SKM-1 treated with dmso at 0.1 percent for 144 hours (cell line): ENCODE measurements around the gene ANKRD33B.
"Not testable (repeated sequence)": the region's sequence is repeated elsewhere in the genome, so short reads cannot be mapped to it uniquely, and the experiment has no call there.

Experiments used
- DNase-seq: peaks from one replicate; lab custom pipeline; 2025; ENCODE audit not compliant: unreplicated experiment; lab: John Stamatoyannopoulos, UW

The ANKRD33B gene

DNA sequence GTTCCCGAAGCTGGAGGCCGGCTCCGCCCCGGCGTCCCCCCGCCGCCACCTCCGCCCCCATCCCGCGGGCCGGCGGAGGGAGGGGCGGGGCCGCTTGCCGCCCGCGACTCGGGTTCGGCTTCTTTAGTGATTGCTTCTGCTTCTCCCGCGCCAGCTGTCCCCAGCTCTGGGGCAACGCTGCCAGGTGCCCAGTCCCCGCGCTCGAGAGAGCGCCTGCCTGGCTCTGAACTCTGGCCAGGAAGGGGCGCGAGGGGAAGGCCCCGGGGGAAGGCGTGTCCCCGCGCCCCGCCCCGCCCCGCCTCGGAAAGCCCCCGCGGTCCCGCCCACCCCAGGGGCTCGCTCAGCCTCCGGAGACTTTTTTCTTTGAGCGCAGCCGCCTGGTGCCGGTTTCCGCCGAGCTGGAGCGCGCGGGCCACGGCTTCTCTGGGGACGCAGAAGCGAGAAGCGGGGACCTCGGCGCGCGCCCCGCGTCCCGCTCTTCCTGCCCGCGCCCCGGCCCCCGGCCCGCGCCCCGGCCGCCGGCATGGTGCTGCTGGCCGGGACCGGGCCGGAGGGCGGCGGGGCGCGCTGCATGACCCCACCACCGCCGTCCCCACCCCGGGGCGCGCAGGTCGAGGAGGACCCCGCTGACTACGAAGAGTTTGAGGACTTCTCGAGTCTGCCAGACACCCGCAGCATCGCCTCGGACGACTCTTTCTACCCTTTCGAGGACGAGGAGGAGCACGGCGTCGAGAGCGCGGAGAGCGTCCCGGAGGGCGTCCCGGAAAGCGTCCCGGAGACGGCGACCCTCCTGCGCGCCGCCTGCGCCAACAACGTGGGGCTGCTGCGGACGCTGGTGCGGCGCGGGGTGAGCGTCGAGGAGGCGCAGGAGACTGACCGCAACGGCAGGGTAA lies at the start of gene ANKRD33B:
TSS of gene ANKRD33B (plus strand) at position 126 of the 893 bp plus-strand sequence. CDS start at position 524, 398 bp downstream.
- DNase-seq, result peak; percentile 72

DNA sequence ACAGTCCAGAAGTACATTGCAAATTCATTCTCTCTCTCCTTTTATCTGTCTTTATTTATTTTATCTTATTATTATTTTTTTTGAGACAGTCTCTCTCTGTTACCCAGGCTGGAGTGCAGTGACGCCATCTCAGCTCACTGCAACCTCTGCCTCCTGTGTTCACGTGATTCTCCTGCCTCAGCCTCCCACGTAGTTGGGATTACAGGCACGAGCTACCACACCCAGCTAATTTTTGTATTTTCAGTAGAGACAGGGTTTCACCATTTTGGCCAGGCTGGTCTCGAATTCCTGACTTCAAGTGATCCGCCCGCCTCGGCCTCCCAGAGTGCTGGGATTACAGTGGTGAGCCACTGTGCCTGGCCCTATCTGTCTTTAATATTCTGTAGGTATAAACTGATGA lies 49.3 kb upstream of the ANKRD33B start:
- not testable (repeated sequence) for DNase-seq

DNA sequence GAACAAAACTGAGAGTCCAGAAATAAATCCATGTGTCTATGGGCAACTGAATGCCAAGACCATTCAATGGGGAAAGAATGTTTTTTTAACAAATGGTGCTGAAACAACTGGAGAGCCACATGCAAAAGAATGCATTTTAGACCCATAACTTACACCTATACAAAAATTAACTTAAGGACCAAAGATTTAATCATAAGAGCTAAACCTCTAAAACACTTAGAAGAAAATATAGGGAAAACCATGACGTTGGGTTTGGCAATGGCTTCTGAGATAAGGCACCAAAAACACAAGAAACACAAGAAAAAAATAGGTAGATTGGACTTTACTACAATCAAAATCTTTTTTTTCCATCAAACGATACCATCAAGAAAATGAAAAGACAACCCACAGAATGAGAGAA lies 48.4 kb upstream of the ANKRD33B start:
- DNase-seq, result no peak

DNA sequence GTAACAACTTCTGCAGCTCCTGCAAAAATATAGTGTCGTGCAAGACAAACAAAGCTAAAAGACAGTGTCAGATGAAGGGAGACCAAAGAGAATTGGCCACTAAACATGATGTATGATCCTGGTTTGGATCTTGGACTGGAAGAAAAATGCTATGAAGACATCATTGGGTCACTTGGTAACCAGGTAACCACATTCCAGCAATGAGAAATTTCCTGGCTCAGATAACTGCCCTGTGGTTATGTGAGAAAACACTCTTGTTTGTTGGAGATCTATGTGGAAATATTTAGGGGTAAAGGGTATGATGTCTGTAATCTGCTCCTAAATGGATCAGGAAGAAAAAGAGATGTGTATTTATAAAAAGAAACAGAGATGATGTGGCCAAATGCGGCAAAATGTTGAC lies 45.5 kb upstream of the ANKRD33B start:
- no peak for DNase-seq

DNA sequence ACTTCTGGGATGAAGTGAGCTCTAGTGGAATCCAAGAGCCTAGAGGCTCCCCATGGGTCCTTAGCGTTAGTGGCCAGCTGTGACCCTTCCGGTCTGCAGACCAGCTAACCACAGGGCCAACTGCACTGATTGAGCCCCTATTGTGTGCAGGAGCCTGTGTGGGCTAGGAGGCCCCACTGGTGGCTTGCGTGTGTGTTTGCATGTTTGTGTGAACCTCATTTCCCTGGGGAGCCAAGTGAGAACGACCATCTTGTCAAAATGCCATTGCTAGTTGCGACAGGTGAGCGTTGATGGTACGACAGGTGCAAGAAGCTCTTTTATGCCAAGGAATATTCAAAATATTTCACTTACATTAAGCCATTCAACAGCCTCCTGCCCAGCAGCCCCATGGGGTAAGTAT lies 44.1 kb upstream of the ANKRD33B start:
- no peak for DNase-seq

DNA sequence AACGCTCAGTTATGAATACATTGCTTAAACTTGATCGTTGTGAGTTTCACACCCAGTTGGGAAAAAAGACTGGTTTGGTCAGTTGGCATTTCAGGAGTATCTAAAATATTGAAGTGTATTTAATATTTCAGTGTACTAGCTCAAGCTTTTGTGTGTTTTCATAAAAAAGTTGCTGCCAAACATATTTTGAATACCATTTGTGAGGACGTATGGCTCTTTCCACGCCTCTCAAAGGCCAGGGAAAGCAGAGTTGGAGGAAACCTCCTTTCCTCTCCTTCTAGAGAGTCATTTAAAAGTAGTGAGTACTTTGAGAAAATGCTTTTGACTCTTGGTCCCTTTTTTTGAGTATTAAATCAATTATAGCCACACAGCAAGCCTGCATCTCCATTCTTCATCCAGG lies 43.2 kb upstream of the ANKRD33B start:
- no peak for DNase-seq

DNA sequence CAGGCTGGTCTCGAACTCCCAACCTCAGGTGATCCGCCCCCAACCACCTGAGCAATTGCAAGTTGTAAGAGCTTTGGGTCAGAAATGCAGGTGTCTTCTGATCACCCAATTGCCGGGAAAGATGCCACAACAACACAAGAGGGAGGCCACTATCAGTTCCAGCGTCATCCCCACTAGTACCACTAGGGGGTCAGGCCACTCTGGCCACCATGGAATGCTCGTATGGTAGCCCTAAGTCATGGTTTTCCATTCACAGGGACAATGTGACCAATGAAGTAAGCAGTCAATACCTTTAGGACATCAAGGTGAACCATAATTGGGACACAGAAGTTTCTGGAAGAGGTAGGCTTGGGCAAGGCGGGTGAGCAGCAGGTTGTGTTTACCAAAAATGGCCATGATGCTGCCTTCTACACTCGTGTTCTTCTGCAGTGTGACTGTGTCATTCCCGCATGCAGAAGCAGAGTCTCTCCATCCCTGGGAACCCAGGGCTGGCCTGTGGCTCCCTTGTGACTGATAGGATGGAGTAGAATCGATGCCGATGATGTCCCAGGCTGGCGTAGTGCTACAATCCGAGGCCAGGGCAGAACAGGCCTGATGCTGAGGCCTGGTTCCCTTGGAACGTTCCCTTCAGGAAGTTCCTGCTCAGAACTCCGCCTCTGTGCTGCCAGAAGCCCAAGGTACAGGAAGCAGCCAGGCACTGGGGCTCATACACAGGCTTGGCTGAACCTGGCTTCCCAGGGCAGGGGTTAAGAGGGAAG lies 42.2 kb upstream of the ANKRD33B start:
- DNase-seq, result no peak

DNA sequence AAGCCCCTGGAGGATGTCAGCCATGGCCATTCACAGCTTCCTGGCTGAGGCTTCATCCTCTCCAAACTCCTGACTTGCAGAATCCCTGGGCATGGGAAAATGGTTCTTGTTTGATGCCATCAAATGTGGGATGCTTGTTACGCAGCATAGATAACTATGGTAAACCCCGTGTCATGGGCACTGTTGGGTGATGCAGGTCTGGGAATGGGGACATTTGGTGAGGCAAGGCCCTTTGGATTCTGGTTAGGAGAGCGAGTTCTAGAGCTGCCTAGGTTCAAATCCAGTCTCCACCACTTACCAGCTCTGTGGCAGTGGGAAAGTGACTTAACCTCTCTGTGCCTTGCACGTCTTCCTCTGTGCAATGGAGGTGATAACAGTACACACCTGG lies 41.7 kb upstream of the ANKRD33B start:
- DNase-seq, result no peak

DNA sequence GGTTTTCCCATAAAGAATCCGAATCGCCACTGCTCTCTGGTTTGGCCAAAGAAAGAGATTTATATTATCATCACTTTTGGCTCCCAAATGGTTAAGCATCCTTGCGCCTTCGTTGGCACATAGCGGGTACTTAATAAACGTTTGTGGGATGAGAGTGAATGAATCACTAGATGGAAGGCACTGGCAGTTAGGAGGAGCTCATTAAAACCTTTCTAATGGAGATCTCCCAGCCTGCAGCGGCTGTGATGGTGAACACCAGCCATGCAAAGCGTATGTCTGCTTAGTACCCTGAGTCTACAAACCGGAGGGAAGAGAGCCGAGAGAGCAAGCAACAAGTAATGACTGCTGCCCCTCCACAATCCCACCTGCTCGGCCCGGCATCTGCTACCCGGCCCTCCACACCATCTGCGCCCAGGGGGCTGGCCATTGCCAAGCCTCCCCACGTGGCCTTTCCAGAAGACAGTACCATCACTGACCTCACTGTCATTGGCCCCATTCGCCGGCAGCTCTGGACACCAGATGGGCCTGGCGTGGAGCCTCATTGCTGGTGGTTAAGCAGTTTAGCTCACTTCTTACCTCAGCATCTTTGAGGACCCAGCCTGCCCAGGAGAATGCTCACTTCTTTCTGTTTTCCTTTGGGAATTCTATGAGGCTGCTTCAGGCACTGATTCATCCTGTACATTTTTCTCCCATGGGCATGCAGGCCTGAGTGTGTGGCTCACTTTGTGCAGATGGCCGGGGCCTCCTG lies 39.3 kb upstream of the ANKRD33B start:
- no peak for DNase-seq

DNA sequence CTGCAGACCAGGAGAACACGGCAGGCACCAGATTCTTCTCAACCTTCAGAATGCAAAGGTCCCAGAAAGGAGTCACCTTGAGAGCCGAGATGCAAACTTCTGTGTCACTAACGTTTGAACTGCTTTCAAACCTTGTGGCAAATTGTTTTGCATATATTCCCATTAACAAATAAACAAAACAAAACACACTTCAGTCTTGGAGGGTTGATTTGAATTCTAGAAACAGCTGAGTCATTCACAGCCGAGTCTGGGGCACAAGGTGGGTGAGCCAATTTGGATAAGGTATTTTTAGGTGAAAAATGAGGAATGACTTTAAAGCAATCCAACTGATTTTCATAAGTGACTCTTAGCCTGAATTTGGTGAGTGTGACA lies 38.8 kb upstream of the ANKRD33B start:
- no peak for DNase-seq

DNA sequence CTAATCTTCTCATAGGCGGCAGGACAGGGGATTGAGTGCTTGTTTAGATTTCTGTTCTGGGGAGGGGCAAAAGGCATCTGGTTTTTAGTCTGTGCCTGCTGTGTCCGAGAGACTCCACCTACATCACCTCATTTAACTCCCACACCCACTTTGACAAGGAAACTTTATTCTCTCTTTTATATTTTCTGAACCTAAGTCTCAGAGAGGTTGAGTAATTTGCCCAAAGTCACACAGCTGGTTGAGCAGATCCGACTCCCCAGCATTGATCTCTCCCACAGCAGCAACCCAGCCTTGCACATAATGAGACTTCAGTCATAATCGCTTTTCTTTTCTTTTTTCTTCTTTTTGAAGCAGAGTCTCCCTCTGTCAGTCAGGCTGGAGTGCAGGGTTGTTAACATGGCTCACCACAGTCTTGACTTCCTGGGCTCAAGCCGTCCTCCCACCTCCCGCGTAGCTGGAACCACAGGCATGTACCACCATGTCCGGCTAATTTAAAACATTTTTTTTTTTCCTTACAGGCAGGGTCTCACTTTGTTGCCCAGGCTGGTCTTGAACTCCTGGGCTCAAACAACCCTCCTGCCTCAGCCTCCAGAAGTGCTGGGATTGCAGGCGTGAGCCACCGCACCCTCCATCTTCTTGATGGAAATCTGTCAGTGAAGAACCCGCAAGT lies 36.5 kb upstream of the ANKRD33B start:
- no peak for DNase-seq

DNA sequence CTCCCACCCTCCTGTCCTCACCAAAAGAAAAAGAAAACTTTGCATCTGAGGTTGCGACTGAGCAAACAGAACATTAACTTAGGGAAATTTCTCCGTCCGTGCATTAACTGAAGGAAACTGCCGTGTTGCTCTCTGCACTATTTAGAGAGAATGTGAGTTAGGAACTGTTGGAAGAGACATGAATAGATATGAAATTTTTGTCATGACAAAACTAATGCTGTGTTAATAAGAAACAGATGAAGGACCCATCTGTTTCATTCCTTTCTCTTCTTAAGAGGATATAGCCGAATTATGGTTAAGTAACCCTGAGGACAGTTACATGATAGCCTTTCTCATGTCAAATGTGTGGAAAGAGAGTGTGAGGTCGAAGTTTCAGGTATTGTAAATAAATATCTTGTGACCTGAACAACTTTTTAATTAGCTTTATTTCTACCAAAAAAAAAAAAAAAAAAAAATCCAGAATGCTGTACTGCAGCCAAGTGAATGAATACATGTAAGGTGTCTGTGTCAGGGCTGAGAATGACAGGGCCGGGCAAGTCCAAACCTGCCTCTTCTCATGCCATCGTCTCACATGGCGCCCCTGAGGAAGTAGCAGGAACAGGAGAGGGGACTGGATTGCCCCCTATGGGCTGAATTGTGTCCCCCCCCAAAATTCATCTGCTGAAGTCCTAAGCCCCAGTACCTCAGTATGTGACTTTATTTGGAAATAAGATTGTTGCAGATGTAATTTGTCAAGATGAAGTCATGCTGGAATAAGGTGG lies 35.6 kb upstream of the ANKRD33B start:
- no peak for DNase-seq

DNA sequence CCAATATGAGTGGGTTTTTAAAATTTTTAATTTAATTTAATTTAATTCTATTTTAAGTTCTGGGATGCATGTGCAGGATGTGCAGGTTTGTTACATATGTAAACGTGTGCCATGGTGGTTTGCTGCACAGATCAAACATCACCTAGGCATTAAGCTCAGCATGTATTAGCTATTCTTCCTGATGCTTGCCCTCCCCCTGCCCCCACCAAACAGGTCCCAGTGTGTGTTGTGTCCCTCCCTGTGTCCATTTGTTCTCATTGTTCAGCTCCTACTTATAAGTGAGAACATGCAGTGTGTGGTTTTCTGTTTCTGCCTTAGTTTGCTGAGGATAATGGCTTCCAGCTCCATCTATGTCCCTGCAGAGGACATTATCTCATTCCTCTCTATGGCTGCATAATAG lies 35.0 kb upstream of the ANKRD33B start:
- DNase-seq, result no peak

DNA sequence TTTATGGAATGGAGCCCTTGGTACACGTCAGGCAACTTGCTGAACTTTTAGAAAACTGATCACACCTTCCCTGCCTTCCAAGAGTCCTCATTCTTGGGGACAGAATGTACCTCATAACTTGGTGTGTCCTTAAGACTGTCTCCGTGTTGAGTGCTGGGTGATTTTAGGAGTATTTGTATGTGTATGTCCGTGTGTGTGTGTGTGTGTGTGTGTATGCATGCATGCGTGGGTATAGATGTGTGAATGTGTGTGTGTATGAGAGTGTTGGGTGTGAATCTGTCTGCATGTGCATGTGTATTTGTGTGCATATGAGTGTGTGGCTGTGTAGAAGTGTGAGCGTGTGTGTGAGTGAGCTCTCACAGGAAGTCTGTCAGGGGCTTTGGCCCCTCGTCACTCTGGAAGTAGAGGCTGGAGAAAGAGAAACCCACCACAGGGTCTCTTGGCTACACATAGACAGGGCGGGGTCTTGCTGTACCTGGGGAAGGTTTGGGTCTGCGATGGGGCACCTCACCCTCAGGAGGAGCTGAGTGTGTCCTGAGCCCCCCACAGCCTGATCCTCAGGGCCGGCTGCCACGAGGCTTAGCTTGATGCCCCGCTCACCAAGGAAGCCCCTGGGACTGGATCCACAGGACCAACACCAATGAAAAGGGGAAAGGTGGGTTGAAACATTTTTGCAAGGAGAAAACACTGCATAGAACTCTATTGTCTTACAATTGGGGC lies 33.1 kb upstream of the ANKRD33B start:
- DNase-seq, result no peak

DNA sequence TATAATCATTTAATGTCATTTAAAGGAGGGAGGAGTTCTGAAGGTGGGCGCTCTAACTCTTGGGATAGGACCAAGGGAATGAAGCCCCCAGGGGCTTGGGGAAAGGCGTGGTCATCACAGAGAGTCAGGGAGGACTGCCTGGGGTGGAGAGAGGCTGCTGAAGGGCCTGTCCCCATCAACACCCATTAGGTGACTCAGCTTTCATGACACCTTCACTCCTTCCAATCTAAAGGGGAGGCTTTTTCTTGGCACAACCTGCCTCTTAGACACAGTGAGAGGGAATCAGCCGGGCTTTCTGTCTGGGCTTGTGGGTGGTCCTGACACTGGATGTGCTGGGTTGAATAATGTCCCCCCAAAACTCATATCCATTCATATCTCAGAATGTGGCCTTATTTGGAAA lies 31.4 kb upstream of the ANKRD33B start:
- DNase-seq, result no peak

DNA sequence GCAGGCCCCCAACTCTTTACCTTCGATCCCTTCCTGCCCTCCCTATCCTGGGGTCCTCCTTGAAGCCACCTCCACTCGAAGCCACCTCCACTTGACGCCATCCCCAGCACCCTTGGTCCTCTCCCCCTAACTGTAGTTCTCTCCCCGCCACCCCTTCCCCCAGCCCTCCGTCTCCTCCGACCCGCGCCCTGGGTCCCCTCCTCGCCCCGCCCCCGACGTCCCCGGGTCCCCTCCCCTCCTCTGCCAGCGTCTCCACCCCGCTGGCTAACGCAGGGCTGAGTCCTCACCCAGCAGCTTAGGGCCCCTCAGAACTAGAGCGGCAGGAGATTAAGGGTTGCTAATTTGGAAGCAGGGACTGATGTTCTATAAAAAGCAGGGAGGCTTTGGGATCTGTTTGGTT lies 30.6 kb upstream of the ANKRD33B start:
- DNase-seq, result no peak

DNA sequence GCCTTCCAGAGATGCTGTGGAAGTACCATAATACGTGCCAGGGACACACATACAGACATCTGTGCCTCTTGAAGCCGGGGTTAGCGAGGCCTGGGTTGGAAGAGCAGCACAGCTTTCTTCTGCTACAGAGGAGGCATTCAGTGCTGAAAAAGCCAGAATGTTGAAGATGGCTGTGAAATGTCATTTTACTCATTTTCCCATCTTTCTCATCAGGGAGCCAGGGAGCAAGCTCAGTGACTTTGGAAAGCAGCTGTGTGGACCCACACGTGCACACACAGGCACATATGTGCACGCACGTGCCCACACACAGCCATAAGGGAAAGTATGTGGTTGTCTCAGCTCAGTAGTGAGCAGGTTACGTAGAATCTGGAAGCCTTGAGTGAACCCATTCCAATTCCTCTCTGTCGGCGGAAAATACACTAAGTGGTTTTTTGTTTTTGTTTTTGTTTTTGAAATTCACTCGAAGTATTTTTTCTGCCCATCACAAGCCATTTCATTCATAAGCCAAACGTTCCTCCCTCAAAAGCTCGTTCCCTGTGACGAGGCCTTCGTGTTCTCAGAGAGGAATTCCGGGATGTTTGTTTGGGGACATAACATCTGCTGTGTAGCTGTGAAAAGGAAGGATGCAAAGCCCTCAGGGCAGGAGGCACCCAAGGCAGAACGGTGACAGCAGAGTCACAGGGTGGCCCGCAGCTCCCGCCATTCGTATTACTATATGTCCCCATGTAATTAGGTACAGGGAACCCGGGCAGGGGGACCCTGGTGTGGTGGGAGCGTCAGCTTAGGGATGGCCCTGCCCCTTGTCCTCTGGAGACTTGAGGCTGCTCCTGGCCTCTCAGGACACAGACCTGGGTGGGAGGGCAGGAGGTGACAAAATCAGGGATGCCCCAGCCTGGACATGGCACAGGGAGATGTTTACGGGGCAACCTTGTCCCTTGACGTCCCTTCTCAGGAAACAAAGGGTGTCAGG lies 29.0 kb upstream of the ANKRD33B start:
- DNase-seq, result no peak

DNA sequence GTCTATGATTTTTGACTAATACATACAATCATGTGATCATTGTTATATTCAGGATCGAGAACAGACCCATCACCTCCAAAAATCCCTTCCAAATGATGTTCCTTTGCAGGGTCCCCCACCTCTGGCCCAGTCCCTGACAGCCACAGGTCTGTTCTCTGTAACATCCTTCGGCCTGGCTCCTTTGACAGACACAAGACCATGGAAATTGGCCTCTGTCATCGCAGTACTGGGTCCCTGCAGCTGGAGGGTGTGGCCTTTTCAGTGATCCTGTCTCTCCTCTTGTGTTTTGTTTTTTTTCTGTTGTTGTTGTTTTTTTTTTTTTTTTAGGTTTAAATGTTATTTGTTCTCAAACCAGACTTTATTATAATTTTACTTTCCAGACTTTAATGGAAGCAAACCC lies 27.4 kb upstream of the ANKRD33B start:
- DNase-seq, result no peak
